NCI-H1436 (cell line): ENCODE data around the gene SMARCD2.
"Not testable (repeated sequence)": the region's sequence is repeated elsewhere in the genome, so short reads cannot be mapped to it uniquely, and the experiment has no call there.

ENCODE experiments used
- DNase-seq: peaks from one replicate; lab custom pipeline; 2025; lab: John Stamatoyannopoulos, UW

Gene SMARCD2

DNA sequence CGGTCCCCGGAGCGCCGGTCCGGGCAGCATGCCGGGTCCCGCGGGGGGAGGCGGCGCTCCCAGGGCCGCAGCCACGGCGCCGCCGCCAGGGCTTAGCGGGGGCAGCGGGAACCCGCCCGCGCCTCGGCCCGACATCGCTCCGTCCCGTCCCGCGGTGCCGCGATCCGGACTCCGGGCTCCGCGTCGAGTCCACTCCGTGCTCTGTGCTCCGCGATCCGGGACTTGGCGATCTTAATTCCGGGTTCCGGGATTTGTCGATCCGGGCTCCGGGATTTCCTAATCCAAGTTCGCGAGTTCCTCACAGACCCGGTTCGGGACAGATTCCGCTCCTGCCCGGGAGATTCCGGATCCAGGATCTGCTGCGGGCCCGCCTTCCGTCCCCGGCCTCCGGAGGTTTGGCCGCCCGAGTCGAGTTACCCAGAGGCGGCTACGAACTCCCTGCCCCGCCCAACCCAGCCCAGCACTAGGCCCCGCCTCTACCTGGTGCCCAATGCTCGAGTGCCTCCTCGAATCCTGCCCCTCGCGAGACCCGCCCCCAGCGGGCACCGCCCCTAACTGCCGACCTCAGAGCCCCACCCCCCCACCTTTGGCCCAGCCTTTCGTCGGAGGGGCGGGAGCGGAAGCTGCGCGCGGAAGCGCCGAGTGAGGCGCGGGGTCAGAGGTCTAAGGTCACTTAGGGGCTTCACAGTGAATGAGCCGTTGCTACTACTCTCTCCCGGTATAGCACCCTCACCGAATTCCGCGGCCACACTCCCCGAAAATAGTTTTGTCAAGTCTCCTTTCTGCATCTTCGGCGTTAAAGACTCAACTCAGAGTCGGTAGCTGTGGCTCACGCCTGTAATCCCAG is at the start of gene SMARCD2:
Gene SMARCD2 (minus strand): TSS at position 146 of the 847 bp plus-strand sequence. CDS start 11 bp downstream, at position 135.
- DNase-seq, result peak; percentile 100

DNA sequence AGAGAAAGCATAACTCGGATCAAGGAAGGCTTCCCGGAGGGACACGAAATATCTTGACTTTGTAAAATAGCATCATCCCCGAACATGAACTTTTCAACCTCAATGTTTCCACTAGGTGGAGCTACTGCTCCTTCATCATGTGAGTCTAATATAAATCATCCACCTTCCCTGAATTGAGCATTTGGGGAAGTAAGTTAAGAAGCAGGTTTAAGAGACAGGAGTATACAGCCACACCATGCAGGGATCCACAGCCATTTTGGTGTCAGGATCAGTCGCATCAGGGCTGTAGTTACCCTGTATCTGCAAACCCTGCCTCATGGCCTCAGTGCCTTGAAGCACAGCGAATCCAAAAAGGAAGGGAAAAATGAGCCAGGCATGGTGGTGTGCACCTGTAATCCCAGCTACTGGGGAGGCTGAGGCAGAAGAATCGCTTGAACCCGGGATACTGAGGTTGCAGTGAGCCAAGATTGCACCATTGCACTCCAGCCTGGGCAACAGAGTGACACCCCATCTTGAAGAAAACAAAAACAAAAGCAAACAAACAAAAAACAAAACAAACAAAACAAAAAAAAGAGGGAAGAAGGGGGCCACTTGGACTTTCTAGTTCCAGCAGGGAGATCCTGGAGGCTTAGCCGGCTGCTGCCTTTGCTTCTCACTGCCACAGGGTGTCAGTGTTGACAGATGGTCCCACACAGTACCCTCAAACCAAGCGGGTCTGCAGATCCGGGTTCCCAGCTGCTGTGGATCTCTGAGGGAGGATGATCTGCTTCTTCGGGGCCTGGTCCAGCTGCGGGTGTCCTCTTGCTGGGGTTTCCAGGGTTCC is 46.8 kb upstream of the SMARCD2 start:
- DNase-seq, result peak; percentile 21

DNA sequence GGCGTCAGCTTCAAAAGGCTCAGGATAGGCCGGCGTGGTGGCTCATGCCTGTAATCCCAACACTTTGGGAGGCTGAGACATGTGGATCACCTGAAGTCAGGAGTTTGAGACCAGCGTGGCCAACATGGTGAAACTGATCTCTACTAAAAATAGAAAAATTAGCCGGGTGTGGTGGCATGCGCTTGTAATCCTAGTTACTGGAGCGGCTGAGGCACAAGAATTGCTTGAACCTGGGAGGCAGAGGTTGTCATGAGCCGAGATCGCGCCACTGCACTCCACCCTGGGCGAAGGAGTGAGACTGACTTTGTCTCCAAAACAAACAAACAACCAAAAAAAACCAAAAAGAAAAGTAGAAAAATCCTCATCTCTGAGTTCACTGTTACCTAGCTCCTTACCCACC is 42.6 kb upstream of the SMARCD2 start:
- not testable (repeated sequence) for DNase-seq

DNA sequence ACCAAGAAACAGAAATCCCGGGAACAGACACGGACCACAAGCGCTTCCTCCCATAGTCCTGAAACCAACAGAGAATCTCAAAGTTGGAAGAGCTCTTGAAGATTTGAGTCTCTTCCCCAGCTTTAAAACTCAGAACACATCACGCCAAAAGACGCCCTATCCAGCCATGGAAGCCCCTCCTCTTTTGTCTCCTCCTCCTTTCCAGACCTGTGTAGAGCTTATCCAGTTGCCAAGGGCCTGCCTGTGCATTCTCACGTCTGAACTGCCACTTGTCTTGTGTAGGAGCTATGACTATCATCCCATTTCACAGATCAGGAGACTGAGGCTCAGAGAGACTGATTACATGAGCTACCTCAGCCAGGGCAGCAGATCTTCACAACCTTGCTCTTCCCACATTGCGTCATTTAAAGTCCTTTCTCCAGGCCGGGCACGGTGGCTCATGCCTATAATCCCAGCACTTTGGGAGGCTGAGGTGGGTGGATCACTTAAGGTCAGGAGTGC is 40.2 kb upstream of the SMARCD2 start:
- not testable (repeated sequence) for DNase-seq

DNA sequence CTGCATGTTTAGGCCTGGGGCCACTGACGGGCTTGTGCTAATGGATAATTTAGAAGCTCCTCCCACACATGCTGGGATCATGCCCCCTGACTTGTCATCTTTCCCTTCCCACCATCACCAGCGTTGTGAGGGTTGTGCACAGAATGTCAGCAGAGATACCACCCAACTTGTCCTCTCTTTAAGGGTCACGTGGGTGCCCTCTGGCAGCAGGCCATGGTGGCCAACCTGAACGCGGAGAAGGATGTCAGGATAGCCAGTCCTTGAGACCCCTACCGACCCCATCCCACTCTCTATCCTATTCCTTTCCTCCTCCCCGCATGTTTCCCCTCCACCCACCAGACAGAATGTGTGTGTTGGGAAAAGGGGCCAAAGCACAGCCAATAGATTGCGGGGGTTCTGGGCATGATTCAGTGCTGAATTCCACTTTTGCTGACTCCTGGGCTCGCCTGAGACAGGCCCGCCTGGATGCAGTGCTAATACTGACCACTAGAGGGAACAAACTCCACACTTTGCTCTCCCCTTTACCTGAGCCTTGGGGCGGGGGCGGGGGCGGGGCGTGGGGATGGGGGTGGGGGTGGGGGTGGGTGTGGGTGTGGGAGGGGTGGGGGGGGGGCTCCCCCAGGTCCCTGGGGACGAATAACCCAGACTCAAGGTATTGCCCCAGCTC is 39.6 kb upstream of the SMARCD2 start, which contains the start of gene GH2:
Gene GH2 (minus strand): TSS at position 10 of the 667 bp plus-strand sequence. CDS start 143 bp downstream, outside the sequence.
- peak; percentile 39 for DNase-seq

DNA sequence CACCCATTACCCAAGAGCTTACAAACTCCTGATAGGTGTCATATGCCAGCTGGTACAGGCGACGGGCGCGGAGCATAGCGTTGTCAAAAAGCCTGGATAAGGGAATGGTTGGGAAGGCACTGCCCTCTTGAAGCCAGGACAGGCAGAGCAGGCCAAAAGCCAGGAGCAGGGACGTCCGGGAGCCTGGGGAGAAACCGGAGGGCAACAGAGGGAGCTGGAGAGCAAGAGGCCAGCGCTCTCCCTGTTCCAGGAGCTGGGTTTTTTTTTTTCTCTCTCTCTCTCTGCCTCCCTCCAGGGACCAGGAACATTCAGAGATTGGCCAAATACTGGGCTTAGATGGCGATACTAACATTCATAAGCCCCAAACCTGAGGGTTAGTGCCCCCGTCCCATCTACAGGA is 38.9 kb upstream of the SMARCD2 start:
- DNase-seq, result not testable (repeated sequence)

DNA sequence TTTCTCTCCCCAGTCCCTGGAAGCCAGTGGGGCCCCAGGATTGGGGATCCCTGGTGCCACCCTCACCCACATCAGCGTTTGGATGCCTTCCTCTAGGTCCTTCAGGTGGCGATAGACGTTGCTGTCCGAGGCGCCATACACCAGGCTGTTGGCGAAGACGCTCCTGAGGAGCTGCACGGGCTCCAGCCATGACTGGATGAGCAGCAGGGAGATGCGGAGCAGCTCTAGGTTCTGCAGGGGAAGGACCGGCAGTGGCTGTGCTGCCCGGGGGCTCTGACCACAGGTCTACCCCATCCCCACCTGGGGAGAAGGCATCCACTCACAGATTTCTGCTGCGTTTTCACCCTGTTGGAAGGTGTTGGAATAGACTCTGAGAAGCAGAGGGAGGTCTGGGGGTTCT is 38.2 kb upstream of the SMARCD2 start:
- DNase-seq, result no peak

DNA sequence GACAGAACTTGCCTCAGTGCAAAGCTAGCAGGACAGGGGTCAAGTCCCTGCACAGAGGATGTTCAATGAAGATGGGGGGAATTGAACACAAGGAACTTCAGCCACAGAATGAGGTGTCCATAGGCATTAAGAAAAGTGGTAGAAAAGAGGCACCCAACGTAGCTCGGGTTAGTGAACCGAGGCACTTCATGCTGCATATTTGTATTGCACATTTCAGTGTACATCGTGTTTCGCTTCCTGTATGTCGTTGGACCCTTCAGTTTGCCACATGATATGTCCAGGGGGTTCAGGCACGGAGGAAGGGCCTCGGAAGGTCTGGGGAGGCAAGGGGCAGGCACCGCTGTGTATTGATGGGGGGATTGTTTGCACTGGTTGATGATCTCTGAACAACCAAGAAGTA is 35.9 kb upstream of the SMARCD2 start:
- DNase-seq, result not testable (repeated sequence)

DNA sequence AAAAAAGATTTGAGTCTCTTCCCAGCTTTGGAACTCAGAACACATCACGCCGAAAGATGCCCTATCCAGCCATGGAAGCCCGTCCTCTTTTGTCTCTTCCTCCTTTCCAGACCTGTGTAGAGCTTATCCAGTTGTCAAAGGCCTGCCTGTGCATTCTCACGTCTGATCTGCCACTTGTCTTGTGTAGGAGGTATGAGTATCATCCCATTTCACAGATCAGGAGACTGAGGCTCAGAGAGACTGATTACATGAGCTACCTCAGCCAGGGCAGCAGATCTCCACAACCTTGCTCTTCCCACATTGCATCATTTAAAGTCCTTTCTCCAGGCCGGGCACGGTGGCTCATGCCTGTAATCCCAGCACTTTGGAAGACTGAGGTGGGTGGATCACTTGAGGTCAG is 32.2 kb upstream of the SMARCD2 start:
- DNase-seq, result not testable (repeated sequence)

DNA sequence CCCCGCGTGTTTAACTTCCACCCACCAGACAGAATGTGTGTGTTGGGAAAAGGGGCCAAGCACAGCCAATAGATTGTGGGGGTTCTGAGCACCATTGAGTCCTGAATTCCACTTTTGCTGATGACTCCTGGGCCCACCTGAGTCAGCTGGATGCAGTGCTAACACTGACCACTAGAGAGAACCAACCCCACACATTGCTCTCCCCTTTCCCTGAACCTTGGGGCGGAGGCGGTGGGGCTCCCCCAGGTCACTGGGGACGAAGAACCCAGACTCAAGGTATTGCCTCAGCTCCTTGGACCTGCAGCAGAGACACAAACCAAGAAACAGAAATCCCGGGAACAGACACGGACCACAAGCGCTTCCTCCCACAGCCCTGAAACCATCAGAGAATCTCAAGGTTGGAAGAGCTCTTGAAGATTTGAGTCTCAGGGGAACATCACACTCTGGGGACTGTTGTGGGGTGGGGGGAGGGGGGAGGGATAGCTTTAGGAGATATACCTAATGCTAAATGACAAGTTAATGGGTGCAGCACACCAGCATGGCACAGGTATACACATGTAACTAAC is 31.7 kb upstream of the SMARCD2 start:
- not testable (repeated sequence) for DNase-seq

DNA sequence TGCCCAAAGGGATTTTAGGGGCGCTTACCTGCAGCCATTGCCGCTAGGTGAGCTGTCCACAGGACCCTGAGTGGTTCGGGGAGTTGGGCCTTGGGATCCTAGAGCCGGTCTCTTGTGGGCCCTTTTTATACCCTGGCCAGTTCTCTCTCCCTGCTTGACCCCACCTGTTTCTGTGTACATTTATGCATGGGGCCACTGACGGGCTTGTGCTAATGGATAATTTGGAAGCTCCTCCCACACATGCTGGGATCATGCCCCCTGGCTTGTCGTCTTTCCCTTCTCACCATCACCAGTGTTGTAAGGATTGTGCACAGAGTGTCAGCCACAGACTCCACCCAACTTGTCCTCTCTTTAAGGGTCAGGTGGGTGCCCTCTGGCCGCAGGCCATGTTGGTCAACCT is 31.1 kb upstream of the SMARCD2 start, which contains the start of gene CSH2:
Gene CSH2 (minus strand): TSS at position 101 of the 400 bp plus-strand sequence. CDS start 63 bp downstream, at position 38.
- DNase-seq, result not testable (repeated sequence)

DNA sequence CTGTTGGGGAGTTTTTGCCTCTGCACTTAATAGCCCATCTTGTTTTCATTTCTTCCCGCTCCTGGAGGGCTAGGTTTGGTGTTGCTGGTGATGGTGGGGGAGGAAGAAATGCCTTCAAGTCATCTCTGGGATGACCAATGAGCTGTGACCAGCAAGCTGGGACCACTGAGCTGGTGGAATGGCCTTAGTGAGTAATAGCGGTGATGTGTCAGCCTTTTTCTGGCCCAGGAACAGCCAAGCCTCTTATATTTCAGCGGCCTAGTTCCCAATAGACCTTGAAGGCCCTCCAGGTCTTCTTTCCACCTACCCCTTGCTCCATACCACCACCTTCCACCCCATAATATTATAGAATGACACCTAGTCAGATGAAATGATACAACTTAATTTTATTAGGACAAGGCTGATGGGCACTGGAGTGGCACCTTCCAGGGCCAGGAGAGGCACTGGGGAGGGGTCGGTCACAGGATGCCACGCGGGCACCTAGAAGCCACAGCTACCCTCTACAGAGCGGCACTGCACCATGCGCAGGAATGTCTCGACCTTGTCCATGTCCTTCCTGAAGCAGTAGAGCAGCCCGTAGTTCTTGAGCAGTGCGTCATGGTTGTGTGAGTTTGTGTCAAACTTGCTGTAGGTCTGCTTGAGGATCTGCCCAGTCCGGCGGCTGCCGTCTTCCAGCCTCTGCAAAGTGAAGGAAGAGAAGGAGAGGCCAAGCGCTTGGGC is 29.3 kb upstream of the SMARCD2 start:
- not testable (repeated sequence) for DNase-seq

DNA sequence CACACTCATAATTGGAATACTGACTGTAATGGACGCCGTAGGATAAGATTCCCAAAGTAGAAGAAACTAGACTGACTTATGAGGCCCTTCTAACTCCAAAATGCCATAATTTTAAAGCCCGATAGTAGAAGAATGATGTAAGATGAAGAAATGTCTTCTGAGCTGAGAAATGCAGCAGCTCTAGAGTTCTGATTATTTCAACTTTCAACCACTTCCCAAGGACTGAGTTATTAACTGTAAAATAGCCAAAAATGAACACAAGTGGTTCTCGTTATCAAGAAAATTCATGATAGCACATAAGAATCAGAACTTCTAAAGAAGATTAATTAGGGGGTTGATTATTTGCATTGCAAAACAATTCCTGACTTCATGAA is 27.8 kb upstream of the SMARCD2 start:
- not testable (repeated sequence) for DNase-seq

DNA sequence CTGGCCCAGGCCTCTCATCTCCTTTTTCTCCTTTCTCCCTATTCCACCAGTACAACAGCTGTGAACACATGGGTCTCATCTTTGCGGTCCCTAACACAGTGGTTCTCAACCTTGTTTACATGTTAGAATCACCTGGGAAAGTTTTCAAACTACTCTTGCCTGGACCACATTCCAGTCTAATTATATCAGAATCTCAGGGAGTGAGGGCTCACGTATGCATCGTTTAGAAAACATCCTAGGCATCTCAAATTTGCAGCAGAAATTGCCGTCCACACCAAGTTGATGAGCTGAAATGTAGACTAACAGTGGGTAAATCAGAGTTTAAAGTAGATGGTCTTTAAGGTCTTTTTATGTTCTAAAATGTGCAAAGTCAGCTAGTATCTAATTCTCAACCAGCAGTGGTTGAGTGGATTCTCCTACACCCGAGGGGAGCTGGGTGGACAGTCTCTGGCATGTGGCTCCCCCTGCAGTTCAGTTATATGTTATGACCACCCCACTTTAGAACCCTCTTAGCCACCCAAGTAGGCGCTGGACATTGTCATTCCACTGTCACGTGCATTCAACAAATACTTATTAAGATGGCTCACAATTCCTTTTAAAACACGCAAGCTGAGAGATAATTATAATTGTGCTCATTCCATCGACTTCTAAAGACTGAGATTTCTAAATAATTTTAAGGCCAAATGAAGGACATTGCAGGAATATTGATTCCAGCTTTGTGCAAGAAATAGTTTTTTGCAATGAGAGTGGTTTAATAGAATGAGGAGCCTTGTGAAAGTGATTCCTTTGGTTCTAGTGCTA is 27.2 kb upstream of the SMARCD2 start:
- DNase-seq, result not testable (repeated sequence)

DNA sequence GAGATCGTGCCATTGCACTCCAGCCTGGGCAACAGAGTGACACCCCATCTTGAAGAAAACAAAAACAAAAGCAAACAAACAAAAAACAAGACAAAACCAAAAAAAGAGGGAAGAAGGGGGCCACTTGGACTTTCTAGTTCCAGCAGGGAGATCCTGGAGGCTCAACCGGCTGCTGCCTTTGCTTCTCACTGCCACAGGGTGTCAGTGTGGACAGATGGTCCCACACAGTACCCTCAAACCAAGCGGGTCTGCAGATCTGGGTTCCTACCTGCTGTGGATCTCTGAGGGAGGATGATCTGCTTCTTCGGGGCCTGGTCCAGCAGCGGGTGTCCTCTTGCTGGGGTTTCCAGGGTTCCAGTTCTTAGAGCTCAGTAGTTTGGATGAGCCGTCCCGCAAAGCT is 24.1 kb upstream of the SMARCD2 start:
- DNase-seq, result not testable (repeated sequence)

DNA sequence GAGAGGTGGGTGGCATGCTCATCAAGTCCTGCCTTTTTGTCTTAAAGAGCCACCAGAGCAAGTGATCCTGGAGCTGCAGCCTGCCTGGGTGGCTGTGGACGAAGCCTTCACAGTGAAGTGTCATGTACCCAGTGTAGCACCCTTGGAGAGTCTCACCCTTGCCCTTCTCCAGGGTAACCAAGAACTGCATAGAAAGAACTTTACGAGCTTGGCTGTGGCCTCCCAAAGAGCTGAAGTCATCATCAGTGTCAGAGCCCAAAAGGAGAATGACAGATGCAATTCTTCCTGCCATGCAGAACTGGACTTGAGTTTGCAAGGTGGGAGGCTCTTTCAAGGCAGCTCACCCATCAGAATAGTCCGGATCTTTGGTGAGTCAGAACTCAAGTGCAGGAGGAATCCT is 16.8 kb upstream of the SMARCD2 start:
- DNase-seq, result no peak

DNA sequence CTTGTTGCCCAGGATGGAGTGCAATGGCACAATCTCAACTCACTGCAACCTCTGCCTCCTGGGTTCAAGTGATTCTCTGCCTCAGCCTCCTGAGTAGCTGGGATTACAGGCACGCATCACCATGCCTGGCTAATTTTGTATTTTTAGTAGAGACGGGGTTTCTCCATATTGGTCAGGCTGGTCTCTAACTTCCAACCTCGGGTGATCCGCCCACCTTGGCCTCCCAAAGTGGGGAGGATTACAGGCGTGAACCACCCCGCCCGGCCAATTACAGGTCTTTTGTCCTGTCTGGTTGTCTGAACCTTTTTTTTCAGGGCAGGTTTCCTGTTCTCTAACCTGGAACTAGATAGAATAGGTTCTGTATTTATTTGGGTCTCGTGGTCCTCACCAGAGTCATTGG is 13.9 kb upstream of the SMARCD2 start:
- DNase-seq, result not testable (repeated sequence)

DNA sequence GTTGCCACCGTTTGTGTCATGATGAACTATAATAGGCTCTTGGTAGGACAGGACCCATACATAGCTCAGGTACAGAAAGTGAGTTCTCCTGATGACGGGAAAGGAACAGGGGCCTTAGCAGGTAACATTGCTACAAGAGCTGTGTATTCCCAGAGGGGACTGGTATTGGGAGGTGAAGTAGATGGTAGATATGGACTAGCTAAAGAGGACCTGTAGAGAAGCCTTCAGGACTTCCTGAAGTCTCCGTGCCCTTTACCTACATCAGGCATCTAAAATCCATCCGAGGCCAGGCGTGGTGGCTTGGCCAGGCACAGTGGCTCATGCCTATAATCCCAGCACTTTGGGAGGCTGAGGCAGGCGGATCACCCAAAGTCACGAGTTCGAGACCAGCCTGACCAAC is 12.7 kb upstream of the SMARCD2 start:
- DNase-seq, result no peak

DNA sequence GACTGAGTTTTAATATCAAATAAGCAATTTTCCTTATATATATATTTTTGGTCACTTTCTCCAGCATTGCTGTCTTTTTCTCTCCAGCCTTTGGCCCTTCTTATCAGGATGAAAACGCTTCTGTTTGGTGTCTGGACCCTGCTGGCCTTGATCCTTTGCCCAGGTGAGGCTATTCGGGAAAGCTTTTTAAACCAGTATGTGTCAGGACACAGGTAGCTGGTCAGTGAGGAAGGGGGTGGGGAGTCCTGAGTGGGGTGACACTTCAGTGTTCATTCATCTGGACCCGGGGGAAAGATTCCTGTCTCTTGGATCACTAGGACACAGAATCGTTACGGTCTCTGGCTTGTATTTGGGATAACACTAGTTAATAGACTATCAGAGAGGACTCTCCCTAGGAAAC is 12.2 kb upstream of the SMARCD2 start:
- no peak for DNase-seq

DNA sequence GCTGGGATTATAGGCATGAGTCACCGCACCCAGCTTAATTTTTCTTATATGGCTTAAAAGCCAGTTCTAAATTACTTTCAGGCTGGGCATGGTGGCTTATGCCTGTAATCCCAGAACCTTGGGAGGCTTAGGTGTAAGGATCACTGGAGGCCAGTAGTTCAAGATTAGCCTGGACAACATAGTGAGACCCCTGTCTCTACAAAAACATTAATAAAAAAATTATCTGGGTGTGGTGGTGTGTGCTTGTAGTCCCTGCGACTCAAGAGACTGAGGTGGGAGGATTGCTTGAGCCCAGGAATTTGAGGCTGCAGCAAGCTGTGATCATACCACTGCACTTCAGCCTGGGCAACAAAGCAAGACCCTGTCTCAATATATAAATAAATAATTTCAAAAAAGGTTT is 10.8 kb upstream of the SMARCD2 start:
- DNase-seq, result no peak
